Endometrial microvascular endothelial cells (primary cell): Measurements from ENCODE around the gene DCAF8L1. TPM values are rescaled to one million over a fixed set of nuclear protein-coding genes. Genes with fewer than 3 reads are reported as not detected.
"Not testable (repeated sequence)": the region's sequence is repeated elsewhere in the genome, so short reads cannot be mapped to it uniquely, and the experiment has no call there.

ENCODE experiments used
- in situ Hi-C: cut with HindIII; loops from 2 replicates; pipeline ENCODE4 v1.10.0; 2017; ENCODE audit warnings: low sequenced_read_pairs, low pct_unique_long_range_greater_than_20kb; ENCODE audit errors: inconsistent ontology term
- total RNA-seq: library from RNA; depleted of rRNA; stranded (reverse); fragments of >200 nt; gene quantifications from one replicate; pipeline ENCODE4 v1.2.3, GENCODE V29; 2015; ENCODE audit errors: inconsistent ontology term

Gene DCAF8L1
- total RNA-seq = not detected

- in situ Hi-C loops = no loop called here
Observed at GRCh38 chrX:27981349-27981748, at the start of gene DCAF8L1. TSS of gene DCAF8L1 (minus strand) at chrX:27981449. CDS start at chrX:27981334, 115 bp downstream.

GRCh38 chrX:28022371-28022770 is 41.1 kb upstream of the DCAF8L1 start:
- in situ Hi-C loops = no loop called here

- in situ Hi-C loops = no loop called here
Observed at GRCh38 chrX:28016823-28017222, 35.6 kb upstream of the DCAF8L1 start.

DNA sequence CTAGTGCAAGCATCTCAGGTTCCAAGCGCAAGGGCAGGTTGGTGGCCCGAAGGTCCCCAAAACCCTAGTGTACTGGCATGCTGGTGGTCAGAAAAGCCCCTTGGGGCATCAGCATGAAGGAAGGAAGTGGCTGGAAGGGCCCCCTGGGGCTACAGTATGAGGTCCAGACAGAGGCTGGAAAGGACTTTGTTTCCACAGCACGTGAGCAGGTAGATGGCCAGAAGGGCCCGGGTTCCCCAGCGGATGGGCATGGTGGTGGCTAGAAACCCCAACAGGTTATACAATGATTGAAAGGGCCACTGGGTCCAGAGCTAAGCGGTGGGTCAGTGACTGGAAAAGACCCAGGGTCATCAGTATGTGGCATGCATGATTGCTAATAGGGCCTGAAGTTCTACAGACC is 34.7 kb upstream of the DCAF8L1 start:
- in situ Hi-C loops = no loop called here

GRCh38 chrX:28010875-28011274 is 29.6 kb upstream of the DCAF8L1 start:
- in situ Hi-C loops = no loop called here

DNA sequence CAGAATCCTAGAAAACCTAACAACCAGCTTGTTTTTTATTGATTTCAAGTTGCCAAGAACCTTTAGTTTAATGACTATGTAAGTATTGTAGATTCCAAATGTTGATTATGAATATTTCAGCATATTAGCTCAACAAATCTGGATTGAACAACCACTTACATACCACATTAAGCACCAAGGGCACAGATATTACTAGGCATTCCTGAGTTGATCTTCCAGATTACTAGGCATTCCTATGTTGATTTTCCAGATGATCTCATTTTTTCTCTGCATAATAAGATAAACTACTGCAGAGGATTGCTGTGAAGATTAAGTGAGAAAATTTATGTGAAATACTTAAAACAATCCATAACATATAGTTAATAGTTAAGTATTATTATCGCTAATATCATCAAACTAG is 17.4 kb upstream of the DCAF8L1 start:
- in situ Hi-C loops = no loop called here

- in situ Hi-C loops = no loop called here
Observed at GRCh38 chrX:27997622-27998021, 16.4 kb upstream of the DCAF8L1 start.

- in situ Hi-C loops = no loop called here
Observed at GRCh38 chrX:27996132-27996531, 14.9 kb upstream of the DCAF8L1 start.

DNA sequence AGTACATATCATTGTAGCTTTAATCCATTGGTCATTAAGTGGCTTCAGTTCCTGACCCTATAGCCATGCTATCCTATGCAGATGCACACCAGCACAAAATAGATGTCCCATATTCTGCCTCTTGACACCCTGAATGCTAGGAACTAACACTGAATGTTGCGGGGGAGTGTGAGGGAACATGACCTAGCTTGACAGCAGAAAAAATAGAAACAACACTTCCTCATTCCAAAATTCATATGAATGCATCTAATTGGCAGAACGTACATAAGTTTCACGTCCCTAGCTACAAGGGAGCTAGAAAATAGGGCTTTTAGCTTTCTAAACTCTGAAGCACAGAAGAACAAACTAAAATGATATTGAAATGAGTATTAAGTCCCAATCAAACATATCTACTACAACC is 14.4 kb upstream of the DCAF8L1 start:
- in situ Hi-C loops = no loop called here

GRCh38 chrX:27987862-27988646 is 6.8 kb upstream of the DCAF8L1 start:
- in situ Hi-C loops = no loop called here

DNA sequence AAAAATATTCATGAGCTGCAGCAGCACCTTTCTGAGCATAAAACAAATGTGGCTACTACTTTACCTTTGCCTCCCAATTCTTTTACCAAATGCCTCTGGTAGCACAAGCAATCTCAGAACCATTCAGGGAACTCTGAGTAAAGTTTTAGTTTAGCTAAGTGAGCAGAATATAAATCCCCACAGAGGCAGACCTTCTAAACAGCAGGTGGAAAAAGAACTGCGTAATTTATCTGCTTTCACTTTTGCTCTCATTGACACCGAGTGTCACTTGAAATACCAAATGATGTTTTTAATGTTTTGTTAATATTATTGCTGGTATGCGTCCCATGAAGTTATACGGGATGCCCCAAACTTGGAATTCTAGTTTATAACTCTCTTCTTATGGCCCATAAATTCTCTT is 4.3 kb downstream of the DCAF8L1 start:
- in situ Hi-C loops = not testable (repeated sequence)

DNA sequence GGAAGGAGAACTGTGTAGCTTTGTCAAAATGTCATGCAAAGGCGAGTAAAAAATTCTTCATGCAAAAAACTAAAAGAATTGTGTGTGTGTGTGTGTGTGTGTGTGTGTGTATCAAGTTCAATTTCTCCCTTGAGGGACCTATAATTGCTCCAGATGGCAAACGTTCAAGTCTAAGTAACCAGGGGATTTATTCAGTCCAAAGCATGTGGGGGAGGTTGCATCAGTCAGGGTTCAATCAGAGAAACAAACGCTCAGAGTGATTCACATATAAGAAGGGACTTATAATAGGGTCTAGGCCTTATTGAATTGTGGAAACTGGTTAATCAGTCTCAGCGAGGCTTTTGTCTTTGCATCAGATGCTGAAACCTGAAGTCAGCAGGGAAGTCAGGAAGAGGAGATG is 5.0 kb downstream of the DCAF8L1 start:
- in situ Hi-C loops = no loop called here

GRCh38 chrX:27968878-27969277 is 12.4 kb downstream of the DCAF8L1 start:
- in situ Hi-C loops = no loop called here

- in situ Hi-C loops = no loop called here
Observed at GRCh38 chrX:27968352-27968751, 12.9 kb downstream of the DCAF8L1 start.

DNA sequence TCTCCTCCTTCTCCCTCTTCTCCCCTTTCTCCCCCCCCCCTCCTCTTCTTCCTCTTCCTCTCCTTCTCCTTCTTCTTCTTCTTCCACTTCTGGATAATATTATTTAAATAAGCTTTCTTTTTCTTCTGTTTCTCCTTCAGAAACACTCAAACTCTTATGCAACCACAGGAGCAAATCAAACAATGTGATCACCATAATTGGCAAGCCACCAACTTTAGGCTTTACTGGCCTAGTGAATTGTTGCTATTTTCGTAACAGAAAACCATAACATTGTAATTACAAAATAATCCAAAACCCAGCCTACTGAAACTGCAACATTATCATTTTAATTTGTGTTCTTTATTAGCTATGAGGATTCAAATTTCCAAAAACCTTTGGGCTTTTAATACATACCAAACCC is 14.3 kb downstream of the DCAF8L1 start:
- in situ Hi-C loops = no loop called here

DNA sequence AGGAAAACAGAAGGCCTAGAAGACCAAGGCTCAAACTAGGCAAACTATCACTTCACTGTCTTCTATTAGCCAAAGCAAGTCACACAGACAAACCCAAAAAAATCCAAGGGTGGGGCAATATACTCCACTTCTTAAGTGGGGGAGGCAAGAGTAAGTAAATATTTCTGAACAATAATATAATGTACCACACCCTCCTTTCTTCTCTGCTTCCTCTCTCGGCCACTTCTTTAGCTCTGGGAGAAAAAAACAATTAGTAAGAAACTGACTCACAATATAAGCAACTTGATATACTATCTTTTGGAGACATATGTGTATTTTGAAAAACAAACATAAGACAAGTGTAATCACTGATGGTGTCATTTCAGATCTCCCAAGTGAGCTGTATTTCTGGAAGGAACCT is 14.8 kb downstream of the DCAF8L1 start:
- in situ Hi-C loops = no loop called here

GRCh38 chrX:27965348-27965747 is 15.9 kb downstream of the DCAF8L1 start:
- in situ Hi-C loops = not testable (repeated sequence)

DNA sequence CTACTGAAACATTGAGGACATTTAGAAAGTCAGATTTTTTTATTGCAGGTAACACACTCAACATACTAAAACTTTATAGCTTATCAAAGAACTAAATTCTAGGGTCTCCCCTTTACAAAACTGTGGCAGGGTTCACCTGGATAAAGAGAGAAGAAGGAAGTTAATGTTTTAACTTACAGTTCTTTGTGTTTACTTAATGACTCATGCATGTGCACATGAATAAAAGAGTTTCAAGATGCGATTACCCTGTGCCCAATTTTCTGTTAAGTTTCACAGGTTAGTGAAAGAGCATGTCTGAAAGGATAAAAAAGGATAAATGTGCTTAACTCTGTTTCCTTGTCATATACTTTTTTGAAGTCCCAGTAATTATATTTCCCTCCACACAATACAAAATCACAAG is 16.8 kb downstream of the DCAF8L1 start:
- in situ Hi-C loops = no loop called here

DNA sequence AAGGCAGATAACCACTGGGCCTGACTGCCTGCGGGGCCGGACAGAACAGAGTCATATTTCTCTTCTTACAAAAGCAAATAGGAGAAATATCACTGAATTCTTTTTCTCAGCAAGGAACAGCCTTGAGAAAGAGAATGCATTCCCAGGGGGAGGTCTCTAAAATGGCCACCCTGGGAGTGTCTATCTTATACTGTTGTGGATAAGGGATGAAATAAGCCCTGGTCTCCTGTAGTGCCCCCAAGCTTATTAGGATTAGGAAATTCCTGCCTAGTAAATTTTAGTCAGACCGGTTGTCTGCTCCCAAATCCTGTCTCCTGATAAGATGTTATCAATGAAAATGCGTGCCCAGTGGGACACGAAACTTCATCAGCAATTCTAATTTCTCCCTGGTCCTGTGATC is 20.8 kb downstream of the DCAF8L1 start:
- in situ Hi-C loops = not testable (repeated sequence)

DNA sequence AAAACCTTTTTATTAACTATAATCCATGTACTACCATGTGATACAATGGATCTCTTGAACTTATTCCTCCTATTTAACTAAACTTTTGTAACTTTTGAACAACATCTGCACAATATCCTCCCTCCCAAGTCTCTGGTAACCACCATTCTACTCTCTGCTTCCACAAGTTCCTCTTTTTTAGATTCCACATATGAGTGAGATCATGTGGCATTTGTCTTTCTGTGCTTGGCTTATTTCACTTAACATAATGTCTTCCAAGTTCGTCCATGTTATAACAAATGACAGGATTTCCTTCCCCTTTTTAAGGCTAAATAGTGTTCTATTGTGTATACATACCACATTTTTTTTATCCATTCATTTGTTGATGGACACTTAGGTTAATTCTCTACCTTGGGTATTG is 28.1 kb downstream of the DCAF8L1 start:
- in situ Hi-C loops = no loop called here

DNA sequence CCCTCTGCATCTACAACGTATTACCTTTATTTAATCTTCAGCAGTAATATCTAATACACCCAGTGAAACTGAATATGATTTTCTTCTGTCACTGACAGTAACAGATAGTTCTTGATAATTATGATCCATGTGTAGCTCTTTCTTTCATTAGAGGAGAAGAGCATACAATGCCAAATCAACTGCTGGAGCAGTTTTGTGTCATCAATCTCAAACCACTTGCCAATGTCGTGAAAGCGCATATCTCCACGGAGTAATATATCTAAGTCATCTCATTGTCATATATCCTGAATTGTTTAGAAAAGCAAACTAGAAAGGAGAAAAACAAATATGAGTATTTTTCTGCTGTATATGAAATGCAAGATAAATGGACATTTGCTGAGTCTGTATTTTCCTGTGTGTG is 47.9 kb downstream of the DCAF8L1 start:
- in situ Hi-C loops = no loop called here
